Astrocyte of the hippocampus (primary cell): ENCODE data around the gene SPOPL.

ENCODE experiments used
- DNase-seq: peaks from one replicate; pipeline ENCODE4 v3.0.0; 2011; ENCODE audit warnings: low read depth, low spot score

Gene SPOPL

DNA sequence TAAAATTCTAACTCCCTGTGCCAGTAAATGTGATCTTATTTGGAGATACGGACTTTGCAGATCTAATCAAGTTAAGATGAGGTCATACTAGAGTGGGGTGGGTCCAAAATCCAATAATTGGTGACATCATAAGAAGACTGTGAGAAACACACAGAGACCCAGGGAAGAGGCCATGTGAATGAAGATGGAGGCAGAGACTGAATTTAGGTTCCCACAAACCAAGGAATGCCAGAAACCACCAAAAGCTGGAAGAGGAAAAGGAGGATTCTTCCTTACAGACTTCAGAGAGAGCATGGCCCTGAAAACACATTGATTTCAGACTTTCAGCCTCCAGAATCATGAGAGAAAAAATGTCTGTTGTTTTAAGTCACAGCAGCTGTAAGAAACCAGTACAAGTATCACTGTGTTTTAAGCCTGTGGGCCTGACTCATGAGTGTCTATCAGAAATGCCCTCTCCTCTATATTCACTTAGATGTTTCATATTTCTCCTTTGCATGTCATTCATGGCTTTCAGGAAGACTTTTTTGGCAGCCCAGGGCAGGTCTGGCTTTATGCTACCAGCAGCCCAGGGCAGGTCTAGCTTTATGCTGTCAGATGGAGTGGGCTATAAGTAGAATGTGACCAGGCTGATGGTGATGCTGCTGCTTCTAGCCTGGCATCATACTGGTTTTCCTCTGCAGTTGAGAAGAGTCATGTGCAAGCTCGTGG, 100.0 kb downstream of the SPOPL start:
- DNase-seq = peak; percentile 12

DNA sequence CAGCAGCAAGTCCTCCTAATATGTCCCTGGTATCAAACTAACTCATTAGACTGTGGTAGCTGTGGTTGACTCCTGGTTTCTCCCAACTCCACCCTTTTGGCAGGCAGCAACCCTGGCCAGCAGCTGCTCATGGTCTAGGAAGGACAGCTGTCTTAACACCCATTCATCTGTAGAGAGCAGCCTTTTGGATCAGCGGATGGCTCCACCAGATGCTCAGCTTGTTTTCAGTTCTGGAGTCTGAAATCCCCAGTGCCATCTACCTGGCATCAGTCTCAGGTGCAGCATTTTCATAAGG, 100.5 kb downstream of the SPOPL start:
- DNase-seq = peak; percentile 15

DNA sequence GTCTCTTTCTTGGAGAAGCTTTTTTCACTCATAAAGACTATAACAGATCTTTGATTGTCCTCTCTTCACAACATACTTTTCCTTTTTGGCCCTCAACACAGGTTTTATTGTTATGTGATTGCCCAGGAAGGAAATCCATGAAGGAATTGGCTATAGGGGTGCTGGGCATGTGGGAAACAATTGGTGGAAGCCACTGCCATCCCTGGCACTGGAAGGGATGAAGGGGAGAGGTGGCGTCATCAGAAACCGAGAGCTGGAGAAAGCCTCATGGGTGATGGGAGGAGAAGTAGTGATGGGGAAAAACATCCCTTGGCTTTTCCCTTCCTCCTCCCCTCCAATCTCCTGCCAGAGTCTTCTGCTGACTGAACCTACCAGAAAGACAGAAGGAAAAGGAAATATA, 106.2 kb downstream of the SPOPL start:
- DNase-seq = no peak

DNA sequence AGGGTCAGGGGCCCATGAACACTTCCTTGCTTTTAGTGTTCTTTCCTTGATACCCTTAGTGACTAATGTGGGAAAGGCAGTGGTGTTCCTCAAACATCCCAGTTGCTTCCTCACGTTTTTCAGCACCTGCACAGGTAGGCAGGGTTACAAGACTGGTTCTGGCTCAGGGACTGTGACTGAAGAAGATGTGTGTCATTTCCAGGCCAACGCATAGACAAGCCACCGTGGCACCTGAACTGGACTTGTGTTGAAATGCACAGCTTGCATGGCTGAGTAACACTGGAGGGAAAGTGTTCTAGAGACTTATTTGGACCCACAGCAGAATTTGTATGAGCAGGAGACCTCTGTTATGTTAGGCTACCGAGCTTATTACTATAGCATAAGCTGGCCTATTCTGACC, 107.9 kb downstream of the SPOPL start:
- no peak for DNase-seq

DNA sequence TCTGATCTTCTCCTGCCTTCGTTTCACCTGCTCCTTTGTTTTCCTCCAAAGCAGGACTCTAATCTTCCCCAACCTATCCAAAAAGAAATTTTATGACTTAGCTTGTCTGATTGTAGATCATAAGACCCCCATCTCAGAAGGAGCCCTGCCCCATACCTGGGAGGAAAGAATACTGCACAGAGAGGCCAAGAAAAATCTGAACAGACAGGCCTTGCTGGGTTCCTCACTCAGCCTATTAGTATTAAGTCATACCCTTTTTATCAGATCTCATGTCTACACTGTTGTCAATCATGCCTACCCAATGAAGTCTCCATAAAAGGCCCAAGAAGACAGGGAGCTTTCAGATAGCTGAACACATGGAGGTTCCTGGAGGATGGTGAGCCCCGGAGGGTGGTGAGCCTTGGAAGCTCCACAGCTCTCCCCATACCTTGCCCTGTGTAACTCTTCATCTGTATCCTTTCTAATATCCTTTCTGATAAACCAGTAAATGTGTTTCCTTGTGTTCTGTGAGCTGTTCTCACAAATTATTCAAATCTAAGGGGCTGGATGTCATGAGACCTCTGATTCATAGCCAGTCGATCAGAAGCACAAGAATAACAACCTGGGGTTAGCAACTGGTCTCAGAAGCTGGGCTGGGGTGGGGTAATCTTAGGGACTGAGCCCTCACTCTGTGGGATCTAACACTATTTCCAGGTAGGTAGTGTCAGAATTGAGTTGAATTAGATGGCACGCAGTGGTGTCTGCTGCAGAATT, 108.8 kb downstream of the SPOPL start:
- DNase-seq = peak; percentile 16

DNA sequence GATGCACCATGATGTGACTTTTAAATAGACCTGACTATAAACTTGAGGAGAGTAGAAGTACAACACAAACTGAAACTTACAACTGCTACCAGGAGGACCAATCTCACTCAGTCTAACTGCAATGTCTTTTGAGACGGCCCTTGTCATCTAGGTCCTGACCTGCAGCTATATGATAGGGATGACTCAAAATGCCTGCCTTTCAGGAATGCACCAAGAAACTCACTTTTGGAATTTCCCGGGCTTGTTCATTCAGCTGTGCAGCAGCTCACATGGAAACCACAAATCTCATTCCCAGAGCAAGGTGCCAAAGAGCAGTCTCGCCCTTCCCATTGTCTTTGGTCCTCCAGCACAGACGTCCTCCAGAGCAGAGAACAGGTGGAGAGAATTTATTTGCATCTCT, 113.7 kb downstream of the SPOPL start:
- peak; percentile 82 for DNase-seq

DNA sequence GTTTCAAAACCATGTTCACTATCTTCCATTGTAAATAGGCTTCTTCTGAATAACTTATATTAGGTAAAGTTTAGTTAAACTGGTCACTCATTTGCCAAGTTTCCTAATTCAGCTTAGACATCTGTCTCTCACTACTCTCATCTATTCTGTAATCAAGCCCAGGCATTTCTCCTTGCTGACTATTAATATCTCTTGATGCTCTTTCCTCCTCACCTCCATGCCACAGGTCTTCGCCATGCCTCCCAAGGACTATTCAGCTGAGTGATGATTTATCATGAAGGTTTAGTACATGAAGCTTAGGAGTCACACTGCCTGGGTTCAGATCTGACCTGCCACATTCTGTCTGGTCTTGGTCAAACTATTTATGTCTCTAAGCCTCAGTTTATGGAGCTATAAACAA, 115.5 kb downstream of the SPOPL start:
- DNase-seq = no peak

DNA sequence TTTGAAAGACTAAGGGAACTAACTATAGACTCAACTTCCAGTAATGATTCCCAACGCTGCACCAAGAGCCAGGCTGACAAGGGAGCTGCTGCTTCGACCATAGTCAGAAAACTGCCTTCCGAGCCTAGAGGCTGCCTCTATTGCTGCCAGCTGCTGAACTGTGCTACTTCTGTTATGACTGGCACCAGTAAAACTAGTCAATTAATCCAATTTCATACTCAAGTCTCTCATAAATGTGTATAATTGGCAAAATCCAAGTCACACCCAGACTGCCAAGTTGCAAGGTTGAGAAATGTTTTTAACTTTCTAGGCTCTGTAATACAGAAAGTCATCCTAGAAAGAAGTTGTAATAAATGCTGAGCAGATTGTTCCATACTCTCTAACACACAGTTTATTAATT, 117.4 kb downstream of the SPOPL start:
- DNase-seq = no peak

DNA sequence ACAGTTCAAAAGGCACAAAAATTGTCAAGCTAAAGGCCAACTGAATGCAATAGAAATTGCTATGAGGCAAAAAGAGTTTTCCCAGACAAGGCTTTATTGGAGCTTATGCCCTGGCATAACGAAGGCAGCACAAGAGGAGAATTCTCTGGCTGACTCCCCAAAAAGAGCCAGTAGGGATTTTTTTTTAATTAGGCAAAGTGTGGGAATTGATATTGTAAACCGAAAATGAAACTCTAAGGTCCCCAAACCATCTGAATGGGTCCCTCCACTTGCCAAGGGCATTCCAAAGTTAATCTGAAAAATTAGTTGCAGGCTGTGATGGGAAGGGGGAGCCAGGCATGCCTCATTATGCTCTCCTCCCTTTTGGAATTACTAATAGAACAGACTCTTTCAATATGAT, 118.9 kb downstream of the SPOPL start:
- DNase-seq = no peak

DNA sequence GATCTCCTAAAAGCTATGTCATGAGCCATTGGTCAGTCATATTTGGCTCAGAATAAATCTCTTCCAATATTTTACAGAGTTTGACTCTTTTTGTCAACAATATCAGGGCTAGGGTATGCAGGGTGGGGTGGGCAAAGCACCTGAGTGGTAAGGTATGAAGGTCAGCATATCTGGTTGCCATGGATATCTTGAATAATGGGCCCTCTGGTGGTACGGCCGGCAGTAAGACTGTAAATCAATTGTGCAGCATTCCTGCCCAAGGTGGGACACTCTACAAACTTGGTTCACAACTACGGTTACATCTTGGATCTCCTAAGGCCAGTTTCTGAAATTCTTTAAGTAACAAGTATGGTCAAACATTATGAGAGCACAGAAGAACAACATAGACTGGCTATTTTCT, 119.6 kb downstream of the SPOPL start:
- no peak for DNase-seq

DNA sequence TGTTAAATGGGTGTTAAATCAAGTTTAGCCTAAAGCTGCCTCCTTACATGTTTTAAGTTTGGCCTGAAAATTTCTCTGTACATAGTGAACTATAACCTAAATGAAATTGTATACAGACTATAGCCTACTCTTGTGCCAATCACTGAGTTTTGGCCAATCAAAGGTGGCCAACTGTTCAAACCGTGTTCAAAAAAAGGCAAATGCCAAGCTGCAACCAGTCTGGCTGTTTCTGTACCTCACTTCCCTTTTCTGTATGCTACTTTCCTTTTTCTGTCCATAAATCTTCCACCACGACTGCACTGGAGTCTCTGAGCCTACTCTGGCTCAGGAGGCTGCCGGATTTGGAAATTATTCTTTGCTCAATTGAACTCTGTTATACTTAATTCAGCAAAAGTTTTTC, 121.0 kb downstream of the SPOPL start:
- no peak for DNase-seq
